ENCODE results near the gene SLC45A2. TPM values are rescaled to one million over a fixed set of nuclear protein-coding genes. Genes with fewer than 3 reads are reported as not detected.

Gene SLC45A2
- total and polyA plus RNA-seq, 9 of the 15 experiments (the other 6 are each of a cell fraction or from before 2014, with no cell fraction given) = 0.03 to 0.29 (median 0.14) TPM; not detected in 4

DNA sequence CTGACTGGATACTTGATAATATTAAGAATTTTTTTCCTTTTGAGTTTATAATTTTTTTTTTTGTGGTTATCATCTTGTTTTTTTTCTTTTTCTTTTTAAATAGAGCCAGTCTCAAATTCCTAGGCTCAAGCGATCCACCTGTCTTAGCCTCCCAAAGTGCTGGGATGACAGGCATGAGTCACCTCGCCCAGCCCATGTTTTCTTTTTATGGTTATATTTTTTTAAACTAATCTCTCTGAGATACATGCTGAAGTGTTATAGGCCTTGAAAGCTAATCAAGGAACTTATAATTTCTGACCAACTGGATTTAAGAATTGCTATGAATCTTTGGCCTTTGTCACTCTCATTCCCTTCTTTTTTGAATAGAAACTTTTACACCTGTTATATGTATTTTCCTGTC, 30.1 kb upstream of the SLC45A2 start:
- TF ChIP-seq, protein P1, sequence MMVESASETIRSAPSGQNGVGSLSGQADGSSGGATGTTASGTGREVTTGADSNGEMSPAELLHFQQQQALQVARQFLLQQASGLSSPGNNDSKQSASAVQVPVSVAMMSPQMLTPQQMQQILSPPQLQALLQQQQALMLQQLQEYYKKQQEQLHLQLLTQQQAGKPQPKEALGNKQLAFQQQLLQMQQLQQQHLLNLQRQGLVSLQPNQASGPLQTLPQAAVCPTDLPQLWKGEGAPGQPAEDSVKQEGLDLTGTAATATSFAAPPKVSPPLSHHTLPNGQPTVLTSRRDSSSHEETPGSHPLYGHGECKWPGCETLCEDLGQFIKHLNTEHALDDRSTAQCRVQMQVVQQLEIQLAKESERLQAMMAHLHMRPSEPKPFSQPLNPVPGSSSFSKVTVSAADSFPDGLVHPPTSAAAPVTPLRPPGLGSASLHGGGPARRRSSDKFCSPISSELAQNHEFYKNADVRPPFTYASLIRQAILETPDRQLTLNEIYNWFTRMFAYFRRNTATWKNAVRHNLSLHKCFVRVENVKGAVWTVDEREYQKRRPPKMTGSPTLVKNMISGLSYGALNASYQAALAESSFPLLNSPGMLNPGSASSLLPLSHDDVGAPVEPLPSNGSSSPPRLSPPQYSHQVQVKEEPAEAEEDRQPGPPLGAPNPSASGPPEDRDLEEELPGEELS (CRISPR knock-in tag; IDR thresholded peaks at IDR 0.05; ENCODE audit: borderline replicate concordance) = no peak
- TF ChIP-seq MECOM (CRISPR knock-in tag; IDR thresholded peaks at IDR 0.05) (no peak), EP300 (IDR thresholded peaks at IDR 0.05; ENCODE audit: low read length) (no peak), ZNF3 (CRISPR knock-in tag; IDR thresholded peaks at IDR 0.05) (no peak), ARID1B (IDR thresholded peaks at IDR 0.05) (no peak)
- TF ChIP-seq, protein P2, sequence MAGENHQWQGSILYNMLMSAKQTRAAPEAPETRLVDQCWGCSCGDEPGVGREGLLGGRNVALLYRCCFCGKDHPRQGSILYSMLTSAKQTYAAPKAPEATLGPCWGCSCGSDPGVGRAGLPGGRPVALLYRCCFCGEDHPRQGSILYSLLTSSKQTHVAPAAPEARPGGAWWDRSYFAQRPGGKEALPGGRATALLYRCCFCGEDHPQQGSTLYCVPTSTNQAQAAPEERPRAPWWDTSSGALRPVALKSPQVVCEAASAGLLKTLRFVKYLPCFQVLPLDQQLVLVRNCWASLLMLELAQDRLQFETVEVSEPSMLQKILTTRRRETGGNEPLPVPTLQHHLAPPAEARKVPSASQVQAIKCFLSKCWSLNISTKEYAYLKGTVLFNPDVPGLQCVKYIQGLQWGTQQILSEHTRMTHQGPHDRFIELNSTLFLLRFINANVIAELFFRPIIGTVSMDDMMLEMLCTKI (IDR thresholded peaks at IDR 0.05; ENCODE audit: partially characterized antibody) = no peak
- TF ChIP-seq, protein P3, sequence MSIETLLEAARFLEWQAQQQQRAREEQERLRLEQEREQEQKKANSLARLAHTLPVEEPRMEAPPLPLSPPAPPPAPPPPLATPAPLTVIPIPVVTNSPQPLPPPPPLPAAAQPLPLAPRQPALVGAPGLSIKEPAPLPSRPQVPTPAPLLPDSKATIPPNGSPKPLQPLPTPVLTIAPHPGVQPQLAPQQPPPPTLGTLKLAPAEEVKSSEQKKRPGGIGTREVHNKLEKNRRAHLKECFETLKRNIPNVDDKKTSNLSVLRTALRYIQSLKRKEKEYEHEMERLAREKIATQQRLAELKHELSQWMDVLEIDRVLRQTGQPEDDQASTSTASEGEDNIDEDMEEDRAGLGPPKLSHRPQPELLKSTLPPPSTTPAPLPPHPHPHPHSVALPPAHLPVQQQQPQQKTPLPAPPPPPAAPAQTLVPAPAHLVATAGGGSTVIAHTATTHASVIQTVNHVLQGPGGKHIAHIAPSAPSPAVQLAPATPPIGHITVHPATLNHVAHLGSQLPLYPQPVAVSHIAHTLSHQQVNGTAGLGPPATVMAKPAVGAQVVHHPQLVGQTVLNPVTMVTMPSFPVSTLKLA (conservative IDR thresholded peaks at IDR 0.05) = no peak
- no peak for FAIRE-seq
- no peaks in the 10 kb centered on the region for H3K9me1 ChIP-seq (ENCODE audit: control insufficient read depth, insufficient read depth, low read length)
- H3K4me1 ChIP-seq (replicated peaks in 1 of 2; ENCODE audit: control insufficient read depth in 2 of 2, insufficient read depth in 2 of 2, low read length in 2 of 2) = no peaks in the 10 kb centered on the region
- H4K20me1 ChIP-seq (replicated peaks; ENCODE audit: control insufficient read depth, insufficient read depth, low read length) = no peaks in the 10 kb centered on the region
- WGBS (ENCODE audit: insufficient coverage, low coverage, missing lambda C conversion rate) = 3% methylated on average over 2 of the region's 2 CpGs
- CTCF ChIA-PET (ENCODE audit: low intra/inter-chr PET ratio) = no interaction called here
- DNase-seq (ENCODE audit: extremely low read depth in 1 of 4, low spot score in 3 of 4) = no peak
- H3K27me3 ChIP-seq (ENCODE audit: control insufficient read depth in 2 of 2, insufficient read depth in 2 of 2, low read length in 2 of 2) = peaks cover 0 to 3% of the 10 kb centered on the region in 2 experiments; a peak in 1 of 5 replicates
- H3K9me3 ChIP-seq (replicated peaks; ENCODE audit: control insufficient read depth, insufficient read depth, low read depth, low read length) = no peaks in the 10 kb centered on the region
- no peak overlapping the region for H3K4me2 ChIP-seq (ENCODE audit: insufficient read depth, low read length)
- POLR2A ChIA-PET = no interaction called here
- no peaks in the 10 kb centered on the region for H3K36me3 ChIP-seq (ENCODE audit: control insufficient read depth, insufficient read depth, low read length)
- no peaks in the 10 kb centered on the region for H3K79me2 ChIP-seq (ENCODE audit: control insufficient read depth, insufficient read depth, low read length)
- no peak overlapping the region for H3K4me3 ChIP-seq
- ATAC-seq = no peak
- H3K27ac ChIP-seq (ENCODE audit: extremely low read depth, low read depth, low read length) = no peak overlapping the region
- no peak overlapping the region for H2AFZ ChIP-seq (ENCODE audit: low read depth, low read length)
- in situ Hi-C loops (cut with MboI) (no loop called here), intact Hi-C loops (cut with micrococcal nuclease) (no loop called here)
- no peak overlapping the region for H3K9ac ChIP-seq (ENCODE audit: insufficient read depth in 1 of 2, low read depth in 2 of 2, low read length in 2 of 2)
- no TSS peak for BruUV-seq (replicated peaks)

Measured in K562 (cell line).